ENCODE results near the gene GRIK2.

- TF ChIP-seq EZH2 (IDR thresholded peaks at IDR 0.05; ENCODE audit: insufficient read depth, poor library complexity, severe bottlenecking), result no peak
- TF ChIP-seq EZH2phosphoT487 (IDR thresholded peaks at IDR 0.05; ENCODE audit: insufficient read depth, low read depth), result no peak
These were observed 369.3 kb downstream of the GRIK2 start for GRCh38 chr6:101762851-101763250.
